Measurements from ENCODE around the gene TTC27.
A peak's percentile ranks its signal among the peaks of the same experiment; 100 is the strongest.

Gene TTC27

GRCh38 chr2:32714521-32714920 lies 86.7 kb downstream of the TTC27 start:
- H3K9me3 ChIP-seq: no peaks in the 10 kb centered on the region
- H3K4me1 ChIP-seq: peaks cover 0 to 54% (median 24%) of the 10 kb centered on the region in 4 donors
- H3K36me3 ChIP-seq: peaks cover 0 to 5% (median 0%) of the 10 kb centered on the region in 3 donors
- no peak for TF ChIP-seq CTCF (IDR thresholded peaks at IDR 0.05)
- no peak for DNase-seq
- intact Hi-C loops (cut with DNase I; ENCODE audit: low total_unique reads): no loop called here
- H3K27me3 ChIP-seq: no peaks in the 10 kb centered on the region
- no peak overlapping the region for H3K4me3 ChIP-seq
- H3K27ac ChIP-seq: peak overlapping the region in 1 of 2 donors; percentile 29

- Histone ChIP-seq H3K4me1 (peaks cover 0 to 63% (median 31%) of the 10 kb centered on the region in 4 donors), H3K36me3 (peaks cover 0 to 5% (median 0%) of the 10 kb centered on the region in 3 donors), H3K27me3 (no peaks in the 10 kb centered on the region), H3K9me3 (no peaks in the 10 kb centered on the region), H3K4me3 (no peak overlapping the region), H3K27ac (peak overlapping the region in 1 of 2 donors; percentile 29)
- TF ChIP-seq CTCF (IDR thresholded peaks at IDR 0.05): no peak
- no peak for DNase-seq
- intact Hi-C loops (cut with DNase I; ENCODE audit: low total_unique reads): no loop called here
Measured at GRCh38 chr2:32715391-32715841, 87.6 kb downstream of the TTC27 start.

GRCh38 chr2:32715981-32716380 lies 88.1 kb downstream of the TTC27 start:
- Histone ChIP-seq H3K9me3 (no peaks in the 10 kb centered on the region), H3K27ac (peak overlapping the region in 1 of 2 donors; percentile 29), H3K36me3 (peaks cover 0 to 5% (median 0%) of the 10 kb centered on the region in 3 donors), H3K4me3 (no peak overlapping the region), H3K4me1 (peaks cover 0 to 65% (median 34%) of the 10 kb centered on the region in 4 donors), H3K27me3 (no peaks in the 10 kb centered on the region)
- DNase-seq: no peak
- TF ChIP-seq CTCF (IDR thresholded peaks at IDR 0.05): no peak
- intact Hi-C loops (cut with DNase I; ENCODE audit: low total_unique reads): no loop called here

- DNase-seq: no peak
- Histone ChIP-seq H3K27me3 (no peaks in the 10 kb centered on the region), H3K27ac (no peak overlapping the region), H3K9me3 (no peaks in the 10 kb centered on the region), H3K36me3 (peaks cover 0 to 5% (median 0%) of the 10 kb centered on the region in 3 donors), H3K4me3 (no peak overlapping the region), H3K4me1 (peaks cover 0 to 62% (median 33%) of the 10 kb centered on the region in 4 donors)
- intact Hi-C loops (cut with DNase I; ENCODE audit: low total_unique reads): no loop called here
- no peak for TF ChIP-seq CTCF (IDR thresholded peaks at IDR 0.05)
Measured at GRCh38 chr2:32716598-32716997, 88.7 kb downstream of the TTC27 start.

- Histone ChIP-seq H3K9me3 (no peaks in the 10 kb centered on the region), H3K27ac (no peak overlapping the region), H3K36me3 (peaks cover 0 to 5% (median 0%) of the 10 kb centered on the region in 3 donors), H3K4me3 (no peak overlapping the region), H3K4me1 (peaks cover 0 to 49% (median 24%) of the 10 kb centered on the region in 4 donors), H3K27me3 (no peaks in the 10 kb centered on the region)
- DNase-seq: no peak
- no peak for TF ChIP-seq CTCF (IDR thresholded peaks at IDR 0.05)
- intact Hi-C loops (cut with DNase I; ENCODE audit: low total_unique reads): no loop called here
Measured at GRCh38 chr2:32718752-32719151, 90.9 kb downstream of the TTC27 start.

- H3K4me3 ChIP-seq: no peak overlapping the region
- no peaks in the 10 kb centered on the region for H3K36me3 ChIP-seq
- intact Hi-C loops (cut with DNase I; ENCODE audit: low total_unique reads): no loop called here
- H3K27me3 ChIP-seq: no peaks in the 10 kb centered on the region
- no peak for TF ChIP-seq CTCF (IDR thresholded peaks at IDR 0.05)
- DNase-seq: no peak
- peak overlapping the region; percentile 65 to 66 for H3K27ac ChIP-seq
- H3K9me3 ChIP-seq: no peaks in the 10 kb centered on the region
- H3K4me1 ChIP-seq: peaks cover 0 to 49% (median 24%) of the 10 kb centered on the region in 4 donors
Measured at GRCh38 chr2:32719430-32719829, 91.6 kb downstream of the TTC27 start.

All from tibial artery (tissue), 4 donors.